Panc1 (cell line): ENCODE data around the gene TCP10L. TPM values are rescaled to one million over a fixed set of nuclear protein-coding genes. Genes with fewer than 3 reads are reported as not detected.

Experiments used
- ATAC-seq: fragments of 200-7000 bp; cut with Tn5 transposase; 2 replicates; pipeline ENCODE4 v1.9.1; 2020; ENCODE audit warnings: mild to moderate bottlenecking, moderate library complexity
- BruUV-seq: library from RNA; stranded (reverse); fragments of 400-500 nt; replicated peaks from 2 replicates; lab custom pipeline; 2021; lab: Mats Ljungman, UMichigan
- CTCF ChIA-PET: fragments of 300-600 bp; sonication (Branson Sonifier 250); formaldehyde crosslinking; loops from one replicate; lab custom pipeline; 2022; ENCODE audit warnings: antibody characterized with exemption; lab: Charles Lee
- POLR2A ChIA-PET: fragments of 300-600 bp; sonication (Branson Sonifier 250); formaldehyde crosslinking; loops from one replicate; lab custom pipeline; 2022; ENCODE audit warnings: antibody characterized with exemption; lab: Charles Lee
- DNase-seq: peaks from one replicate; pipeline ENCODE4 v3.0.0-alpha.2; 2010; ENCODE audit warnings: low read depth, low spot score
- H3K27ac ChIP-seq: 2 replicates; pipeline ENCODE4 v1.5.1; 2011; ENCODE audit warnings: mild to moderate bottlenecking, low read length, inconsistent platforms
- H3K27me3 ChIP-seq: fragments of 200-500 bp; sonication (Bioruptor generic); 2 replicates; pipeline ENCODE4 v1.6.0; 2014; ENCODE audit warnings: low read length, inconsistent platforms; ENCODE audit not compliant: control insufficient read depth, insufficient read depth
- H3K36me3 ChIP-seq: fragments of 200-500 bp; sonication (Bioruptor generic); 2 replicates; pipeline ENCODE4 v1.5.1; 2014; ENCODE audit warnings: inconsistent platforms, mild to moderate bottlenecking, low read length, moderate library complexity; ENCODE audit not compliant: control insufficient read depth, insufficient read depth
- H3K4me1 ChIP-seq: 2 replicates; pipeline ENCODE4 v1.5.1; 2011; ENCODE audit warnings: inconsistent platforms, mild to moderate bottlenecking, low read length, moderate library complexity; ENCODE audit not compliant: control insufficient read depth, insufficient read depth
- H3K4me3 ChIP-seq, 2 experiments: 2 replicates each; pipeline ENCODE4 v1.5.1; 2011 to 2012; ENCODE audit warnings: low read depth in 2 of 2, low read length in 2 of 2, mild to moderate bottlenecking in 2 of 2, inconsistent platforms in 1 of 2, moderate library complexity in 1 of 2
- H3K9me3 ChIP-seq: fragments of 200-500 bp; sonication (Bioruptor generic); 2 replicates; pipeline ENCODE4 v1.5.1; 2014; ENCODE audit warnings: low read depth, mild to moderate bottlenecking, inconsistent platforms, low read length, moderate library complexity; ENCODE audit not compliant: control insufficient read depth, insufficient read depth
- POLR2AphosphoS5 ChIP-seq: IDR thresholded peaks from 2 replicates; pipeline ENCODE4 v1.6.1; 2012; ENCODE audit warnings: mild to moderate bottlenecking, low read depth, low read length, moderate library complexity
- REST ChIP-seq, 2 experiments: IDR thresholded peaks; 2 replicates each; pipeline ENCODE4 v1.6.1; 2011 to 2012; ENCODE audit warnings: low read depth in 2 of 2, control low read depth in 1 of 2, low read length in 1 of 2, mild to moderate bottlenecking in 1 of 2, moderate library complexity in 1 of 2; ENCODE audit not compliant: insufficient read depth in 1 of 2
- SIN3A ChIP-seq: IDR thresholded peaks from 2 replicates; pipeline ENCODE4 v1.6.1; 2012; ENCODE audit warnings: low read depth, mild to moderate bottlenecking, low read length, moderate library complexity, borderline replicate concordance; ENCODE audit not compliant: insufficient read depth
- TCF7L2 ChIP-seq: IDR thresholded peaks from 2 replicates; pipeline ENCODE4 v1.6.1; 2011; ENCODE audit warnings: mild to moderate bottlenecking, low read depth, low read length, inconsistent platforms
- in situ Hi-C: cut with HindIII; loops from 2 replicates; pipeline ENCODE4 v1.10.0; 2016; ENCODE audit warnings: low sequenced_read_pairs, low pct_unique_long_range_greater_than_20kb
- intact Hi-C: fragments of 100-400 bp; cut with micrococcal nuclease; formaldehyde crosslinking; loops from one replicate; pipeline ENCODE4 v1.10.0; 2022; ENCODE audit not compliant: unreplicated experiment
- total RNA-seq: library from RNA; stranded (reverse); gene quantifications from one replicate; pipeline ENCODE4 v1.2.1, GENCODE V29; 2021; ENCODE audit not compliant: unreplicated experiment
- TF ChIP-seq, protein P1 (sequence below): fragments of 450-650 bp; IDR thresholded peaks from 2 replicates; pipeline ENCODE4 v1.5.1; 2017; ENCODE audit warnings: mild to moderate bottlenecking

TCP10L gene
- total RNA-seq, 1 experiment from 2014 or later, result 0.57 TPM

- BruUV-seq, result no TSS peak
Observed at GRCh38 chr21:32595431-32595830, 10.1 kb upstream of the TCP10L start.

GRCh38 chr21:32593690-32594089, 8.4 kb upstream of the TCP10L start:
- no peak overlapping the region for H3K4me3 ChIP-seq
- H3K27me3 ChIP-seq, result no peaks in the 10 kb centered on the region
- in situ Hi-C loops (no loop called here), intact Hi-C loops (no loop called here)
- H3K36me3 ChIP-seq, result no peaks in the 10 kb centered on the region
- H3K27ac ChIP-seq, result no peak overlapping the region
- TF ChIP-seq TCF7L2 (no peak), SIN3A (no peak), POLR2AphosphoS5 (no peak), REST (IDR thresholded peaks at IDR 0.05; ENCODE audit: insufficient read depth in 1 of 2, low read depth in 2 of 2, low read length in 1 of 2) (no peak)
- TF ChIP-seq, protein P1, sequence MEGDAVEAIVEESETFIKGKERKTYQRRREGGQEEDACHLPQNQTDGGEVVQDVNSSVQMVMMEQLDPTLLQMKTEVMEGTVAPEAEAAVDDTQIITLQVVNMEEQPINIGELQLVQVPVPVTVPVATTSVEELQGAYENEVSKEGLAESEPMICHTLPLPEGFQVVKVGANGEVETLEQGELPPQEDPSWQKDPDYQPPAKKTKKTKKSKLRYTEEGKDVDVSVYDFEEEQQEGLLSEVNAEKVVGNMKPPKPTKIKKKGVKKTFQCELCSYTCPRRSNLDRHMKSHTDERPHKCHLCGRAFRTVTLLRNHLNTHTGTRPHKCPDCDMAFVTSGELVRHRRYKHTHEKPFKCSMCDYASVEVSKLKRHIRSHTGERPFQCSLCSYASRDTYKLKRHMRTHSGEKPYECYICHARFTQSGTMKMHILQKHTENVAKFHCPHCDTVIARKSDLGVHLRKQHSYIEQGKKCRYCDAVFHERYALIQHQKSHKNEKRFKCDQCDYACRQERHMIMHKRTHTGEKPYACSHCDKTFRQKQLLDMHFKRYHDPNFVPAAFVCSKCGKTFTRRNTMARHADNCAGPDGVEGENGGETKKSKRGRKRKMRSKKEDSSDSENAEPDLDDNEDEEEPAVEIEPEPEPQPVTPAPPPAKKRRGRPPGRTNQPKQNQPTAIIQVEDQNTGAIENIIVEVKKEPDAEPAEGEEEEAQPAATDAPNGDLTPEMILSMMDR, result no peak
- BruUV-seq, result no TSS peak
- no peaks in the 10 kb centered on the region for H3K9me3 ChIP-seq
- CTCF ChIA-PET, result no interaction called here
- ATAC-seq, result no peak
- H3K4me1 ChIP-seq, result peaks cover 3% of the 10 kb centered on the region; the same call in 1 of the 2 replicates
- no peak for DNase-seq
- POLR2A ChIA-PET, result no interaction called here

More at GRCh38 chr21:32595431-32595830, 10.1 kb upstream of the TCP10L start:
- intact Hi-C loops, result no loop called here
- ChIA-PET CTCF (no interaction called here), POLR2A (no interaction called here)
- ATAC-seq (no peak), DNase-seq (no peak)
- H3K36me3 ChIP-seq, result no peaks in the 10 kb centered on the region
- peaks cover 3% of the 10 kb centered on the region; the same call in 1 of the 2 replicates for H3K4me1 ChIP-seq
- in situ Hi-C loops, result no loop called here
- TF ChIP-seq POLR2AphosphoS5 (no peak), SIN3A (no peak), REST (IDR thresholded peaks at IDR 0.05; ENCODE audit: insufficient read depth in 1 of 2, low read depth in 2 of 2, low read length in 1 of 2) (no peak), TCF7L2 (no peak)
- TF ChIP-seq, protein P1, result no peak
- H3K27ac ChIP-seq, result no peak overlapping the region
- no peak overlapping the region for H3K4me3 ChIP-seq
- H3K9me3 ChIP-seq, result no peaks in the 10 kb centered on the region
- no peaks in the 10 kb centered on the region for H3K27me3 ChIP-seq
